Esophagus muscularis mucosa (tissue), 4 donors: Measurements from ENCODE around the gene FDPS. TPM values are rescaled to one million over a fixed set of nuclear protein-coding genes. Genes with fewer than 3 reads are reported as not detected.

ENCODE experiments used
- DNase-seq: peaks from one replicate; pipeline ENCODE4 v3.0.0-alpha.2; 2017; ENCODE audit errors: extremely low spot score
- H3K27ac ChIP-seq, 4 donors: fragments of 200-600 bp; sonication (generic); replicated peaks in 1 of 4; 1 replicate in 3 of 4; 2 replicates in 1 of 4; pipeline ENCODE4 v1.5.1; 2016 to 2019; ENCODE audit warnings: mild to moderate bottlenecking in 1 of 4
- H3K27me3 ChIP-seq, 4 donors: fragments of 200-600 bp; sonication (generic); one replicate each; pipeline versions ENCODE4 v1.5.1 to v1.6.0; 2016 to 2019
- H3K36me3 ChIP-seq, 4 donors: fragments of 200-600 bp; sonication (generic); one replicate each; pipeline ENCODE4 v1.5.1; 2016 to 2019
- H3K4me1 ChIP-seq, 4 donors: fragments of 200-600 bp; sonication (generic); one replicate each; pipeline ENCODE4 v1.5.1; 2016 to 2019
- H3K4me3 ChIP-seq, 4 donors: fragments of 200-600 bp; sonication (generic); 1 replicate in 2 of 4; 2 replicates in 2 of 4; pipeline ENCODE4 v1.5.1; 2016 to 2019; ENCODE audit warnings: mild to moderate bottlenecking in 4 of 4, moderate library complexity in 1 of 4
- H3K9me3 ChIP-seq, 4 donors: fragments of 200-600 bp; sonication (generic); 1 replicate in 3 of 4; 2 replicates in 1 of 4; pipeline ENCODE4 v1.5.1; 2016 to 2019
- EP300 ChIP-seq: sonication (generic); formaldehyde crosslinking; IDR thresholded peaks from one replicate; pipeline ENCODE4 v1.6.1; 2017; ENCODE audit warnings: antibody characterized with exemption
- POLR2A ChIP-seq: fragments of 450-650 bp; IDR thresholded peaks from one replicate; pipeline ENCODE4 v1.6.1; 2017; ENCODE audit warnings: antibody characterized with exemption, moderate library complexity, mild to moderate bottlenecking, low read depth
- POLR2AphosphoS5 ChIP-seq, 2 donors: sonication (generic); formaldehyde crosslinking; IDR thresholded peaks; one replicate each; pipeline ENCODE4 v1.6.1; 2017; ENCODE audit warnings: antibody characterized with exemption in 2 of 2
- WGBS: methylation state at CpG from one replicate; pipeline ENCODE4 v1.1.5; 2018; 5-methylcytosine and 5-hydroxymethylcytosine counted together
- intact Hi-C: fragments of 100-400 bp; cut with DNase I; formaldehyde crosslinking; loops from one replicate; pipeline ENCODE4 v1.15.1; 2023
- total RNA-seq, 4 donors: library from RNA; depleted of rRNA; stranded (reverse); fragments of >200 nt; gene quantifications; one replicate each; pipeline versions ENCODE4 v1.1.0 to v1.2.1, GENCODE V29; 2016
- TF ChIP-seq, protein P1 (sequence below), 3 experiments: fragments of 200-600 bp in 2 of 3; fragments of 450-650 bp in 1 of 3; sonication (generic) in 2 of 3; IDR thresholded peaks; one replicate each; pipeline ENCODE4 v1.5.1; 2017 to 2019; ENCODE audit warnings: antibody characterized with exemption in 3 of 3, mild to moderate bottlenecking in 2 of 3, moderate library complexity in 1 of 3

FDPS gene
- total RNA-seq, 4 donors from 2014 or later: 70.2 to 97.2 (median 82.0) TPM

DNA sequence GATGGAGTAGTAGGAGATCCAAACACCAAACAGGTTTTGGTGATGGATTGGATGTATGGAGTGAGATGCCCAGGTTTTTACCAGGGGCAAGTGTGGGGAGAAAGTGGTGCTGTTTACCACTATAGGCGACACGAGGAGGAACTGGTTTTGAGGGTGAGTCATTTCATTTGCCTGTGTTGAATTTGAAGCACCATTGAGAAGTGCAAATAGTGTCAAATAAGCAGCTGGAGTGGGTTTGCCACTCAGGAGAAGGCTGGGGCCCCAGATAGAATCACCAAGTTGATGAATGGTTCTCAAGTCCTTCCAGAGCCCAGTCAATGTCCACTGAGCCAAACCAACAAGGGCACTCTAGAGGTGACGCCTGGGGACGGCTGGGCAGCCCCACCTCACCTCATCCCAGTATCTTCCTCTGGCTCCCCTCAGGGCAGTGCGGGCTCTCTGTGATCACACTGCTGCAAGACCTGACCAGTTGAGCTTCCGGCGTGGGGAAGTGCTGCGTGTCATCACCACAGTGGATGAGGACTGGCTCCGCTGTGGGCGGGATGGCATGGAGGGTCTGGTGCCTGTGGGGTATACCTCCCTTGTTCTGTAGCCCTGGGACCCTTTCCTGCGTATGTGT is 21.4 kb downstream of the FDPS start:
- WGBS: 88% methylated on average over 11 of the region's 11 CpGs
- intact Hi-C loops: no loop called here
- Histone ChIP-seq H3K36me3 (peaks cover 25 to 82% (median 49%) of the 10 kb centered on the region in 4 donors), H3K27me3 (no peaks in the 10 kb centered on the region), H3K4me3 (no peak overlapping the region), H3K9me3 (no peaks in the 10 kb centered on the region), H3K27ac (no peak overlapping the region), H3K4me1 (peaks cover 7 to 32% (median 21%) of the 10 kb centered on the region in 4 donors)
- no peak for DNase-seq
- TF ChIP-seq, protein P1, sequence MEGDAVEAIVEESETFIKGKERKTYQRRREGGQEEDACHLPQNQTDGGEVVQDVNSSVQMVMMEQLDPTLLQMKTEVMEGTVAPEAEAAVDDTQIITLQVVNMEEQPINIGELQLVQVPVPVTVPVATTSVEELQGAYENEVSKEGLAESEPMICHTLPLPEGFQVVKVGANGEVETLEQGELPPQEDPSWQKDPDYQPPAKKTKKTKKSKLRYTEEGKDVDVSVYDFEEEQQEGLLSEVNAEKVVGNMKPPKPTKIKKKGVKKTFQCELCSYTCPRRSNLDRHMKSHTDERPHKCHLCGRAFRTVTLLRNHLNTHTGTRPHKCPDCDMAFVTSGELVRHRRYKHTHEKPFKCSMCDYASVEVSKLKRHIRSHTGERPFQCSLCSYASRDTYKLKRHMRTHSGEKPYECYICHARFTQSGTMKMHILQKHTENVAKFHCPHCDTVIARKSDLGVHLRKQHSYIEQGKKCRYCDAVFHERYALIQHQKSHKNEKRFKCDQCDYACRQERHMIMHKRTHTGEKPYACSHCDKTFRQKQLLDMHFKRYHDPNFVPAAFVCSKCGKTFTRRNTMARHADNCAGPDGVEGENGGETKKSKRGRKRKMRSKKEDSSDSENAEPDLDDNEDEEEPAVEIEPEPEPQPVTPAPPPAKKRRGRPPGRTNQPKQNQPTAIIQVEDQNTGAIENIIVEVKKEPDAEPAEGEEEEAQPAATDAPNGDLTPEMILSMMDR (IDR thresholded peaks at IDR 0.05): no peak
- TF ChIP-seq POLR2AphosphoS5 (IDR thresholded peaks at IDR 0.05) (no peak), EP300 (no peak), POLR2A (no peak)

DNA sequence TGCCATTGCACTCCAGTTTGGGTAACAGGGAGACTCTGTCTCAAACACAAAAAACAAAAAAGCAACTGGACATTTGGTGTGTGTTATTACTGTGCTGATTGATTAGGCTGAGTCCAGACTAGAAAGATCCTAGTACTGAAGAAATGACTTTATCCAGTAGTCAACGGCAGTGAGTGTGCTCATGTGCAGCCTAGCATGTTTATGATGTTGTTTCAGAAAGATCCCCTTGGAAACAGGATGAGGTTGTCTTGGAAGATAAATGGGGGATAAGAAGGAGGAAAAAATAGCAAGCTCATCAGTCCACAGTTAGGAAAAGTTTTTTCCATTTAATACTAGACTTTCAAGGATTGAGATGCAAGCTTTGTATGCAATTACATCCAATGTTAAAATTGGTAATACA is 26.3 kb downstream of the FDPS start:
- H3K36me3 ChIP-seq: peaks cover 43 to 89% (median 69%) of the 10 kb centered on the region in 4 donors
- WGBS: 36% methylated on average over 1 of the region's 1 CpG

DNA sequence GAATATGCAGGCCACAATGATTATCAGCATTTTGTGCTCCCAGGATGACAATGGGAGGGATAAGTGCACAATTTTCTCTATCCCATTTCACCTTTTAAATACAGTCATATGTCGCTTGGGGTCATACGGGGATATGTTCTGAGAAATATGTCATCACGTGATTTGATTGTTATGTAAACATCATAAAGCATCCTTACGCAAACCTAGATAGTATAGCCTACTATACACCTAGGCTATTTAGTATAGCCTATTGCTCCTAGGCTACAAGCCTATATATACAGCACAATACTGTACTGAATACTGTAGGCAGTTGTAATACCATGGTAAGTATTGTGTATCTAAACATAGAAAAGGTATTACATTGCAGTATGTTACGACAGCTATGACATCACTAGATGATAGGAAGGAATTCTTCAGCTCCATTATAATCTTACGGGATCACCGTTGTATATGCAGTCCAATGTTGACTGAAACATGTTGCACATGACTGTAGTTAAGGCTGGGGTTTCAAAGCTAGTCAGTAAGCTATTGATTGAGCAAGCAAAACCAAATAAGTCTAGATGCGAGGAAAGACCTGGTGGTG is 30.9 kb downstream of the FDPS start:
- intact Hi-C loops: no loop called here
- no peak for DNase-seq
- Histone ChIP-seq H3K36me3 (peaks cover 56 to 100% (median 87%) of the 10 kb centered on the region in 4 donors), H3K4me3 (no peak overlapping the region), H3K4me1 (no peaks in the 10 kb centered on the region), H3K27me3 (no peaks in the 10 kb centered on the region), H3K9me3 (no peaks in the 10 kb centered on the region), H3K27ac (no peak overlapping the region)
- 85% methylated on average over 8 of the region's 8 CpGs for WGBS
- TF ChIP-seq, protein P1 (IDR thresholded peaks at IDR 0.05): no peak
- TF ChIP-seq EP300: no peak
- TF ChIP-seq POLR2AphosphoS5 (IDR thresholded peaks at IDR 0.05): no peak
- TF ChIP-seq POLR2A: no peak

More for the DNA sequence above, 26.3 kb downstream of the FDPS start:
- no peaks in the 10 kb centered on the region for H3K4me1 ChIP-seq
- H3K9me3 ChIP-seq: no peaks in the 10 kb centered on the region
- intact Hi-C loops: no loop called here
- DNase-seq: no peak
- TF ChIP-seq POLR2A (no peak), POLR2AphosphoS5 (IDR thresholded peaks at IDR 0.05) (no peak), EP300 (no peak)
- TF ChIP-seq, protein P1 (IDR thresholded peaks at IDR 0.05): no peak
- no peak overlapping the region for H3K27ac ChIP-seq
- no peak overlapping the region for H3K4me3 ChIP-seq
- H3K27me3 ChIP-seq: no peaks in the 10 kb centered on the region

DNA sequence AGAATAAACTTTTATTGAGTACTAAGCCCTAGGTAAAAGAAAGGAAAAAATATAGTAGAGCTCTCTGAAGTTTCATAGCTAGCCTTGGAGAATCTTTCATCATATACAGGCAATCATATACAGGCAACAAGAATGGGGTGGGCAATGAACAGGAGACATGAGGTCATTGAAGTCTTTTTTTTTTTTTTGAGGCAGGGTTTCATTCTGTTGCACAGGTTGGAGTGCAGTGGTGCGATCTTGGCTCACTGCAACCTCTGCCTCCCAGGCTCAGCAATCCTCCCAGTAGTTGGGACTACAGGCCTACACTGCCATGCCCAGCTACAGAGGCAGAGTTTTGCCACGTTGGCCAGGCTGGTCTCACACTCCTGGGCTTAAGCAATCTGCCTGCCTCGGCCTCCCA is 34.2 kb downstream of the FDPS start:
- H3K4me3 ChIP-seq: no peak overlapping the region
- H3K27ac ChIP-seq: no peak overlapping the region

More for the DNA sequence above, 34.2 kb downstream of the FDPS start:
- DNase-seq: no peak
- intact Hi-C loops: no loop called here
- Histone ChIP-seq H3K27me3 (no peaks in the 10 kb centered on the region), H3K4me1 (no peaks in the 10 kb centered on the region), H3K36me3 (peaks cover 64 to 100% (median 96%) of the 10 kb centered on the region in 4 donors), H3K9me3 (no peaks in the 10 kb centered on the region)
- WGBS: 93% methylated on average over 3 of the region's 3 CpGs
- TF ChIP-seq POLR2AphosphoS5 (IDR thresholded peaks at IDR 0.05): no peak
- TF ChIP-seq EP300: no peak
- TF ChIP-seq, protein P1 (IDR thresholded peaks at IDR 0.05): no peak
- no peak for TF ChIP-seq POLR2A
